ENCODE data around the gene RER1.

RER1 gene

DNA sequence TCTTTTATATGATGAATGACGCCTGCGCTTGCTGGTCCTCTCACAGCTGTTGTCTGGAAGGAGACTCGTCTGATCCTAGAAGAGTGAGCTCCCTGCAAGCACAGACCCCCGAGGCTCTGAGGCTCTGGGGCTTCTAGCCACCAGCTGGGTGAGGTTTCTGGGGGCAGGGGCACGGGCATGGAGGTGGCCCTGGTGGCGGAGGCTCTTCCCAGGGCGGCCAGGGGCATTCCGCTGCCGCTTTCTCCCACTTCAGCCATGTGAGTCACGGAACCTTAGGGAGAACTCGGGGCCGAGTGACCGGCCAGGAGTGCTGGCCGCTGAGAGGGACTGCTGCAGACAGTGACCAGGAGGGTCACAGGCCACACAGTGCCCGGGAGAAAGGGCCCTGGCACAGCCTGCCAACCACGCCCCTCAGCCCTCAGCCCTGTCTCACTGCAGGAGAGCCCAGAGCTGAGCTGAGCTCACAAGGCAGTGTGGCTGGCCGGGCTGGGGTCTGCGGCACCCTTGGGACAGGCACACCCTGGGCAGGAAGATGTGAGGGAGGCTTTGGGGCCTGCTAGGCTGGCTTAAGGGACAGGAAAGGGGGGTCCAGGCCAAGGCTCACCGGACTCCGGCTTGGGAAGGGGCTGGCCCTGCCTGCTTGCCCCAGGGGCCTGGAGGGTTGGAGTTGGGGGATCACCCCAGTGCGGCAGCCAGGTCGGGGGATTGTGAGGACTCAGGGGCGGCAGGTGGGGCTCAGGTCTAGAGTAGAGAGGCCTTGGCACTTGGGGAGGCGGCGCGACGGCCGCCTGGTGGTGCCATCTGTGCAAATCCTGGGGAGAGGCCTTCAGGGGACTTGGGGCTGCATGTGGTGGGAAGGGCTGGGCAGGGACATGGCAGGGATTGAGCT, 36.0 kb upstream of the RER1 start:
- no peak overlapping the region for H3K27ac ChIP-seq (ENCODE audit: low read depth, low read length)

GRCh38 chr1:2356401-2356800, 35.2 kb upstream of the RER1 start:
- no peaks in the 10 kb centered on the region for H3K27me3 ChIP-seq (ENCODE audit: control insufficient read depth in 1 of 2, insufficient read depth in 2 of 2, low read length in 2 of 2)
- H3K4me1 ChIP-seq (ENCODE audit: insufficient read depth, low read length) = peaks cover 19% of the 10 kb centered on the region
- no peak overlapping the region for H3K27ac ChIP-seq (ENCODE audit: low read depth, low read length)
- no peak overlapping the region for H3K4me3 ChIP-seq (ENCODE audit: low read depth in 1 of 2, low read length in 2 of 2)
- H3K9me3 ChIP-seq (ENCODE audit: low read length) = no peaks in the 10 kb centered on the region
- H3K9ac ChIP-seq (ENCODE audit: low read length) = no peak overlapping the region
- H3K36me3 ChIP-seq (ENCODE audit: insufficient read depth, low read length) = no peaks in the 10 kb centered on the region

More for the DNA sequence above, 36.0 kb upstream of the RER1 start:
- no peaks in the 10 kb centered on the region for H3K36me3 ChIP-seq (ENCODE audit: insufficient read depth, low read length)
- H3K9ac ChIP-seq (ENCODE audit: low read length) = no peak overlapping the region
- no peak overlapping the region for H3K4me3 ChIP-seq (ENCODE audit: low read depth in 1 of 2, low read length in 2 of 2)
- H3K9me3 ChIP-seq (ENCODE audit: low read length) = no peaks in the 10 kb centered on the region
- peaks cover 13% of the 10 kb centered on the region for H3K4me1 ChIP-seq (ENCODE audit: insufficient read depth, low read length)
- H3K27me3 ChIP-seq (ENCODE audit: control insufficient read depth in 1 of 2, insufficient read depth in 2 of 2, low read length in 2 of 2) = no peaks in the 10 kb centered on the region

GRCh38 chr1:2356911-2357845, 34.5 kb upstream of the RER1 start:
- no peaks in the 10 kb centered on the region for H3K9me3 ChIP-seq (ENCODE audit: low read length)
- H3K4me1 ChIP-seq (ENCODE audit: insufficient read depth, low read length) = peaks cover 19% of the 10 kb centered on the region
- no peak overlapping the region for H3K9ac ChIP-seq (ENCODE audit: low read length)
- H3K4me3 ChIP-seq (ENCODE audit: low read depth in 1 of 2, low read length in 2 of 2) = no peak overlapping the region
- no peak overlapping the region for H3K27ac ChIP-seq (ENCODE audit: low read depth, low read length)
- H3K36me3 ChIP-seq (ENCODE audit: insufficient read depth, low read length) = no peaks in the 10 kb centered on the region
- no peaks in the 10 kb centered on the region for H3K27me3 ChIP-seq (ENCODE audit: control insufficient read depth in 1 of 2, insufficient read depth in 2 of 2, low read length in 2 of 2)

GRCh38 chr1:2358072-2358471, 33.6 kb upstream of the RER1 start:
- Histone ChIP-seq H3K9ac (ENCODE audit: low read length) (no peak overlapping the region), H3K4me3 (ENCODE audit: low read depth in 1 of 2, low read length in 2 of 2) (no peak overlapping the region), H3K36me3 (ENCODE audit: insufficient read depth, low read length) (no peaks in the 10 kb centered on the region), H3K27me3 (ENCODE audit: control insufficient read depth in 1 of 2, insufficient read depth in 2 of 2, low read length in 2 of 2) (no peaks in the 10 kb centered on the region), H3K27ac (ENCODE audit: low read depth, low read length) (no peak overlapping the region), H3K4me1 (ENCODE audit: insufficient read depth, low read length) (peaks cover 19% of the 10 kb centered on the region), H3K9me3 (ENCODE audit: low read length) (no peaks in the 10 kb centered on the region)

GRCh38 chr1:2358651-2359640, 32.7 kb upstream of the RER1 start:
- no peak overlapping the region for H3K27ac ChIP-seq (ENCODE audit: low read depth, low read length)

DNA sequence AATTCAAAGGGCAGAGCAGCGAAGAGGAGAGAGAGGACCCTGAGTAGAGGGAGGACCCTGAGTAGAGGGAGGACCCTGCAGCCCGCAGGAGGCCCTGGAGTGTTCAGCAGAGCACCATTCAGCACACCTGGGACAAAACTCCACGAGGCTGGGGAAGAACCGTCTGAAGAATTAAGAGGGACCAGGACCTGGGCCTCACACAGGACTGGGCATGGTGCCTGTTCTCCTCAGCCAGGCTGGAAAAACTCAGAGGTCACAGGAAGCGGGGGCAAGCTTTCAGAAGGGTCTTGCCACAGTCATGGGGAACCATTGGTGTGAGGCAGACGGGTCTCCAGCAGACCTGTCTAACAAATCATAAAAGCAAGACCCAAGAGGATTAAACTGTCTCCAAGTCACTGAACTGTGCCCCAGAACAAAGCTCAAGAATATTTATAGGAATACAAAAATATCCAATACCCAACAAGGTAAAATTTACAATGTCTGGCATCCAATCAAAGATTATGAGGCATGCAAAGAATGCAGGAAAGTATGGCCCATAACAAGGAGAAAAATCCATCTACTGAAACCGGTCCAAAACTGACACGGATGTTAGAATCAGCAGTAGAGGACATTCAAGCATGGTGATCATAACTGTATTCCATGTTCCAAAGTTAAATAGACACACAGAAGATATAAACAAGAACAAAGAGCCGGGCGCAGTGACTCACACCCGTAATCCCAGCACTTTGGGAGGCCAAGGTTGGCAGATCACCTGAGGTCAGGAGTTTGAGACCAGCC, 30.9 kb upstream of the RER1 start:
- Histone ChIP-seq H3K4me1 (ENCODE audit: insufficient read depth, low read length) (peaks cover 8% of the 10 kb centered on the region), H3K27me3 (ENCODE audit: control insufficient read depth in 1 of 2, insufficient read depth in 2 of 2, low read length in 2 of 2) (no peaks in the 10 kb centered on the region), H3K9me3 (ENCODE audit: low read length) (no peaks in the 10 kb centered on the region), H3K4me3 (ENCODE audit: low read depth in 1 of 2, low read length in 2 of 2) (no peak overlapping the region), H3K9ac (ENCODE audit: low read length) (no peak overlapping the region), H3K36me3 (ENCODE audit: insufficient read depth, low read length) (no peaks in the 10 kb centered on the region), H3K27ac (ENCODE audit: low read depth, low read length) (no peak overlapping the region)

More at GRCh38 chr1:2358651-2359640, 32.7 kb upstream of the RER1 start:
- no peak overlapping the region for H3K4me3 ChIP-seq (ENCODE audit: low read depth in 1 of 2, low read length in 2 of 2)
- H3K36me3 ChIP-seq (ENCODE audit: insufficient read depth, low read length) = no peaks in the 10 kb centered on the region
- H3K4me1 ChIP-seq (ENCODE audit: insufficient read depth, low read length) = peaks cover 14% of the 10 kb centered on the region
- no peak overlapping the region for H3K9ac ChIP-seq (ENCODE audit: low read length)
- H3K9me3 ChIP-seq (ENCODE audit: low read length) = no peaks in the 10 kb centered on the region
- H3K27me3 ChIP-seq (ENCODE audit: control insufficient read depth in 1 of 2, insufficient read depth in 2 of 2, low read length in 2 of 2) = no peaks in the 10 kb centered on the region

GRCh38 chr1:2363847-2364513, 27.7 kb upstream of the RER1 start:
- Histone ChIP-seq H3K27ac (ENCODE audit: low read depth, low read length) (no peak overlapping the region), H3K9ac (ENCODE audit: low read length) (no peak overlapping the region), H3K27me3 (ENCODE audit: control insufficient read depth in 1 of 2, insufficient read depth in 2 of 2, low read length in 2 of 2) (no peaks in the 10 kb centered on the region), H3K36me3 (ENCODE audit: insufficient read depth, low read length) (no peaks in the 10 kb centered on the region), H3K4me3 (ENCODE audit: low read depth in 1 of 2, low read length in 2 of 2) (no peak overlapping the region), H3K9me3 (ENCODE audit: low read length) (no peaks in the 10 kb centered on the region), H3K4me1 (ENCODE audit: insufficient read depth, low read length) (peaks cover 8% of the 10 kb centered on the region)

DNA sequence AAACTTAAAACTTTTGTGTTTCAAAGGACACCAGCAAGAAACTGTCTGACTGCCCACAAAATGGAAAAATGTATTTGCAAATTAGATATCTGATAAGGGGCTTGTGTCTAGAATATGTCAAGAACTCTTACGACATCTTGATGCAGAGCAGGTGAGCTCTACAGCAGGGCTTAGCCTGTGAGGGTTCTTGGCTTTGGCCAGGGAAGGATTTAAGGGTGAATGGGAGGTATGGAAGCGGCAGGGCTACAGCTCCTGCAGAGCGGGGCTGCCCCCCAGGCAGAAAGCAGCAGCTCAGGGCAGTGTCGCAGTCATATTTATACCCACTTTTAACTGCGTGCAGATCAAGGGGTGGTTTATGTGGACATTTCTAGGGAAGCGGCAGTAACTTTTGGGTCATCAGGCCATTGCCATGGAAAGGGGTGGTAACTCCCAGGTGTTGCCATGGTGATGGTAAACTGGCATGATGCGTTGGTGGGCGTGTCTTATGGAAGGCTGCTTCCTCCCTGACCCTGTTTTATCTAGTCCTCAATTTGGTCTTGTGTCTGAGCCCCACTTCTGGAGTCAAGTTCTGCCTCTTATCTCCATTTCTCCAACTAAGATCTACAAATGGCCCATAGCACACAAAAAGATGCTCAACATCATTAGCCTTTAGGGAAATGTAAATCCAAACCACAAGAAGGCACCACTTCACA, 23.4 kb upstream of the RER1 start:
- H3K4me1 ChIP-seq (ENCODE audit: insufficient read depth, low read length) = no peaks in the 10 kb centered on the region

DNA sequence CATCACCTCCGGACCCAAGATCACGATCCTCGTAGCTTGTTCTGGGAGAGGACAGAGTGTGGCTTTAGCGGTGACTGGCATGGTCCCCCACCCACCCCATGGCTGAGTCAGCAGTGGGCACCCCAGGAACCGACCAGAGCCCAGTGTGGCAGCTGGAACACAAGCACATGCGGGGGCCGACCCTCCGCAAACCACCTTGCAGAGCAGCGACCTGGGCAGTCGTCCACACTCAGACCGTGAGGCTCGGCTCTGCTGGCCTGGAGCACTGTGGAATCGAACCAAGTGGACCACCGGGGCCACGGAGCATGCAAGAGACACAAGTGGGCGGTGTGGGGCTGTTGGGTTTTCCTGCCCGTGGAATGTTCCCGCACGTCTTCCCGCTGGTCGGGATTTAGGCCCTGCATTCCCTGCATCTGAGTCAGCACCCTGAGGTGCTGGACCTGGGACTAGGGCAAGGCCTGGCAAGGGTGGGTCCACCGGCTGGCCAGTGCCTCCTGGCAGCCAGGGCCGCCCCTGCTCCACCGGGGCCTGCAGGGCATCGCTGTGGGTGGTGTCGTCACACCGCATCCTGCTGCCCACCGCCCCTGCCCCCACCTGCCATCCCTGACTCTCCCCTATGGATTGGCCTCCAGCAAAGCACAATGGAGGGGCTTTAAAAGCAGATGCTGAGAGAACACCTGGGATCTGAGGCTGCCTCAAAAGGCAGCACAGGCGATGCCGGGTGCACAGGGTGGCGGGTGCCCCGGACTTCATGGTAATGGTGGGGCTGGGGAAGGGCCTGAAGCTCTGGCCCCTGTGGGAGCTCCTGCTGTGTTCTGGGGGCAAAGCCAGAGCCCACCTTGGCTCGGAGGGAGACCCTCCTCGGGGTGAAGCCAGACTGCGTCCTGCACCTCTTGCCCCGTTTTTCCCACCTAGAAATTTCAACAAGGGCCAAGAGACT, 18.8 kb upstream of the RER1 start:
- Histone ChIP-seq H3K4me1 (ENCODE audit: insufficient read depth, low read length) (no peaks in the 10 kb centered on the region), H3K27ac (ENCODE audit: low read depth, low read length) (no peak overlapping the region), H3K9ac (ENCODE audit: low read length) (no peak overlapping the region), H3K9me3 (ENCODE audit: low read length) (no peaks in the 10 kb centered on the region), H3K36me3 (ENCODE audit: insufficient read depth, low read length) (no peaks in the 10 kb centered on the region), H3K27me3 (ENCODE audit: control insufficient read depth in 1 of 2, insufficient read depth in 2 of 2, low read length in 2 of 2) (no peaks in the 10 kb centered on the region), H3K4me3 (ENCODE audit: low read depth in 1 of 2, low read length in 2 of 2) (no peak overlapping the region)

More for the DNA sequence above, 23.4 kb upstream of the RER1 start:
- H3K9me3 ChIP-seq (ENCODE audit: low read length) = no peaks in the 10 kb centered on the region
- H3K27me3 ChIP-seq (ENCODE audit: control insufficient read depth in 1 of 2, insufficient read depth in 2 of 2, low read length in 2 of 2) = no peaks in the 10 kb centered on the region
- H3K27ac ChIP-seq (ENCODE audit: low read depth, low read length) = no peak overlapping the region
- H3K9ac ChIP-seq (ENCODE audit: low read length) = no peak overlapping the region
- no peaks in the 10 kb centered on the region for H3K36me3 ChIP-seq (ENCODE audit: insufficient read depth, low read length)
- no peak overlapping the region for H3K4me3 ChIP-seq (ENCODE audit: low read depth in 1 of 2, low read length in 2 of 2)
